NCI-H187 treated with DMSO at 0.1 percent for 48 hours (cell line): ENCODE results near the gene TRPV2.
"Not testable (repeated sequence)": the region's sequence is repeated elsewhere in the genome, so short reads cannot be mapped to it uniquely, and the experiment has no call there.

Experiments used
- DNase-seq: peaks from one replicate; lab custom pipeline; 2025; lab: John Stamatoyannopoulos, UW

TRPV2 gene

DNA sequence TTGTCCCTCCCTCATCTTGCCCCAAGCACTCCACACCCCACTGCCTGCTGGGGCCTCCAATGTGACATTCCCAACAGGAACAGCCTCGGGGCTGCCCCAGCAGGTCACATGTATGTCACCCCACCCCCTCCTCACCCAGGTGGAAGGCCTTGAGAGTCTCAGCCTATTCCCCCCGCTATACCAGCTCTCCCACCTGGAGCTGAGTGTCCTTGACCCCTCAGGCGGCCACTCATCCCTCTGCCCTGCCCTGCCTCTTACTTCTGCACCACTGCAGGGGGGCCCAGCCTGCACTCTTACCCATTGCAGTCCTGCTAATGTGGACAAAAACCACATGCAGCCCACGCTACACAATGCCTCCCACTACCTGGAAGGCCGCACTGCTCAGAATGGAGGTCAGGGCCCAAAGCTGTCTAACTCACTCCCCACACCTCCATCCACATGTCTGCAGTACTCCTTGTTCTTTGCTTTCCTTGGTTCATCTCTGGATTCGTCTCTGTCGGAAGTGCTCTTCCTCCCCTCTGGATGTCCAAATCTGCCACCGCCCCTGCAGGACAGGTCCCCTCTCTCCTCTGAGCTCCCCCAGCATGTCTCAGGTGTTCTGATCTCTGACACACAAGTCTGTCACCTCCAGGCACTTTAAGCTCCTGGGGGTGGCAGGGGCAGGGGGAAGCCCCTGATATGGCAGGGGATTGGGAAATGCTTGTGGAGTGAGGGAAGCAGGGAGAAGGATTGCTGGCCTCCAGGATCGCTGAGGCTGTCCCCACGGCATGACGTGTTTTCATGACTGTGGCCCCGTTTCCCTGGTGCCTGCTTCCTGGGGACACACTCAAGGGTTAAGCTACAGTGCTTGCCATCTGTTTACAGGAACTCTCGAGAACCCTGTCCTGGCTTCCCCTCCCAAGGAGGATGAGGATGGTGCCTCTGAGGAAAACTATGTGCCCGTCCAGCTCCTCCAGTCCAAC is 20.8 kb downstream of the TRPV2 start:
- DNase-seq = no peak

- DNase-seq = no peak
Measured at GRCh38 chr17:16437083-16437482, 21.7 kb downstream of the TRPV2 start.

- no peak for DNase-seq
Measured at GRCh38 chr17:16438173-16438556, 22.8 kb downstream of the TRPV2 start.

DNA sequence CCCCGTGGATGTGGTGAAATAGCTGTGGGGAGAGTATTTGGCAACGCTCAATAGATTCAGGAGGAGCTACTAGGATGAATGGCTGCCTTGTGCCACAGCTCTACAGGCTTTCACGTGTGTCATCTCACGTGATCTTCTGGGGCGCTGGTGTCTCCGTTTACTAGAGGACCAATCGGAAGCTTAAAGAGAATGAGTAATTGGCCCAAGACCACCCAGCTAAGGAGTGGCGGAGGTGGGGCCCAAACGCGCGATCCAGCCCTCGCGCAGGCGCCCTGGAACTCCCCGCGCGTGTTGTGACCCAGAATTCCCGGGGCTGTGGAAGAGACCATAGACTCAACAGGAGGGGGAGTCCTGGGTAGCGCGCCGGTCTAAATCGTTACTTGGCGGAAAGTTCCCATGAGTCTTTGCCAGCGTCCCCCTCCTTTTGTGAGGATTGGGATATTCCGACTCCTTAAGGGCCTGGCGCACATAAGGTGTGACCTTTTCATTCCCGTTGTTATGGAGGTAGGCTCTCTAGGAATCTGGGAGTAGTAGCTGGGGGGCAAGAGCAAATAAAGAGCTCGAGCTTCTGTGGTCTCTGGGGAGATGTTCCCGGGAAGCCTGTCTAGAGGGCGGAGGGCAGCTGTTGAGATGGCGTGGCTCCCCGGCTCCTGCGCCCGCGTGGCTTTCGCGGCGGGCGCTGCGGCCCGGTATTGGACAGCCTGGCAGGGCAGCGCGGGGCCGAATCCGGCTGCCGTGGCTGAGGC is 23.4 kb downstream of the TRPV2 start:
- DNase-seq = peak; percentile 89

- DNase-seq = no peak
Measured at GRCh38 chr17:16439303-16439791, 24.0 kb downstream of the TRPV2 start.

GRCh38 chr17:16439811-16440351 is 24.5 kb downstream of the TRPV2 start:
- DNase-seq = no peak

DNA sequence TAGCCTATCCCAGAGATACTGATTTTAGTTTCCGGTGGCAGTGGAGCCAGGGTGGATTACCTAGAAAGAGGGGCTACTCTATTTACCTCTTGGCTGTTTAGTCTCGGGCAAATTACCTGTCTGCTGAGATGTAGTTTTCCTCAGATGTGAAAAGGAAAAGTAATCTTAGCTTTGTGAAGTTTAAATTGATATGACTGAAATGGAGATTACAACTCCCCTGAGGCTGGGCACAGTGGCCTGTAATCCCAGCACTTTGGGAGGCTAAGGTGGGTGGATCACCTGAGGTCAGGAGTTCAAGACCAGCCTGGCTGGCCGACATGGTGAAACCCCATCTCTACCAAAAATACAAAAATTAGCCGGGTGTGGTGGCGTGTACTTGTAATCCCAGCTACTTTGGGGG is 25.0 kb downstream of the TRPV2 start:
- not testable (repeated sequence) for DNase-seq

DNA sequence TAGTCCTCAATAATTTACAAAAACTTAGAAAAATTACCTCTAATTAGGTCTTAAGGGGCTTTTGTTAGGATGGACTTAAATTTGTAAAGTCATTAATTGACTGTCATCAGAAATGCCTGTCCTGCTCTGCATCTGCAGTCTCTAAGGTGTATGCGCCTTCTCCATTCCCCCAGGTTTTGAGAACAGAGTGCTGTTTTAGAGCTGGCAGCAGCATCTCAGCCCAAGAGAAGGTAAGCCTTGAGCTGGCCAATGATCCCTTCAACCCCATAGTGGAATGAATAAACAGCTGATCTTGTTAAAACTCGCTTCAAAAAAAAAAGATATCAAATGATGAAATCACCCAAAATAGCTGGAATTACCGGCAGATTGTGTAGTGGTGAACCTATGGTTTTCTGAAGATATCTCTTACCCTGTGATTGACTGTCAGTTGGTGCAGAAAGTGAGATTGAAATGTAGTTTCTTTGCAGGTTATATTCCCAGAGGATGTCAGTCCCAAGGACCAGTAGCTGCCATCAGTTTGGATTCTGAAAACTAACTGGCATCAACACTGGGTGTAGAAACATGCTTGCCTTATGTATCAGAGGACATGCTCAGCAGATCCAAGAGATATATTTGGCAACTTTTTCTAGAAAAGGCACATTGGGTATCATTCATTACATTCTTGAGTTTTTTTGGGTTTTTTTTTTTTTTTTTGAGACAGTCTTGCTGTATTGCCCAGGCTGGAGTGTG is 25.7 kb downstream of the TRPV2 start:
- no peak for DNase-seq

DNA sequence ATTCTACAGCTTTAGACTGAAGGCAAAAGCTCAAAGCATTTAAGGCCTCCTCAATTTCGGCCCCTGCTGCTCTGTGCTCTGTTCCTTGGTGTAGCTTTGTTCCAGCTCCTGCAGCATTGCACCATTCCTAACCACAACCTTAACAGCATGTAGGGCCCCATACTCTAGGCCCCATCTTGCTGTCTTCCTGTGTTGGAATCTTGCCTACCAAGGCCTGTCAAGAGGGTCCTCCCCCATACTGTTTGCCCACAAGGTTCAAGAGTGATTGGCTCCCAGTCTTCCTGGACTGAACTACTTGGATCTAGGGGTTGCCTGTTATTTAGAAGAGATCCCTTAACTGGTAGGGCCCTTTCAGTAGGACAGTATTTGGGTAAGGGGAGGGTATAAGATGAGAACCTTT is 26.8 kb downstream of the TRPV2 start:
- no peak for DNase-seq

DNA sequence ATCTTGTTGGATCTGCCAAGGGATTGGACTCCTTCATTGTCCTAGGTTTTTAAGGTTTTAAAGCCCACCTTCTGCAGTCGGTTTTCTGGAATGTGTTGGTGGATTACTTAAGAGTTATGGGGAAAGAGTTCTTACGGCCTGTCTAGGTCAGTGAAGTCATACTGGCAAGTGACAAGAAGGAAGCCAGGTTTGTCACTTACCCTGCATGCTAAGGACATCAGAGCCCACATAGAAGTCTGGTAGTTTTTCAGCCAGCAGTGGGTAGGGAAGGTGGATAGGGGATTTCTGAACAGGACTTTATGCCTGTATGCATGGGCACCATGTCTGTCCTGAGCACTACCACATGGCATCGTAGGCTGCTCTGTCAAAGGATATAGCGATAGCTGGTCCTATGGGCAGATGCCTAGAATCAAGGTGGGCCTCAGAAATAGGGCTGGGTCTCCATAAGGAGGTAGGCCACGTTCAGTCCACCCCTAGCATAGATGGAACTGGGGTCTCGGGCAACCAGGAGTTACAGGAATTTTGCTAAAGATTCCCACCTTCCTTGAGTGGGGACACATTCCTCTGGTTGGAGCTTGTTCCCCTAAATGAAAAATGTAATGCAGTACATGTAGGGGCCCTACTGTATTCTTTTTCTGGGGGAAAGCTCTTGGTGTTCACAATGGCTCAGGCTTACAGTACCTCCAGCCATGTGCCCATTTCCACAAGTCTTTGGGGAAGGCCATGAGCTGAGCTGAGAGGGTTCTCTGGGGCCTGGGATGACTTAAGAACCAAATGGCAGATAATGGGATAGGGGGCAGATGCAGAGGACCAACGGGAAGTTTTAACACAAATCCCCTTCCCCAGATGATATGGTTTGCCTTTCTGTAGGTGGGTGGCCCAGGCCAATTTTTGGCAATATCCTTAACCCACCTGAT is 27.5 kb downstream of the TRPV2 start:
- DNase-seq = no peak

DNA sequence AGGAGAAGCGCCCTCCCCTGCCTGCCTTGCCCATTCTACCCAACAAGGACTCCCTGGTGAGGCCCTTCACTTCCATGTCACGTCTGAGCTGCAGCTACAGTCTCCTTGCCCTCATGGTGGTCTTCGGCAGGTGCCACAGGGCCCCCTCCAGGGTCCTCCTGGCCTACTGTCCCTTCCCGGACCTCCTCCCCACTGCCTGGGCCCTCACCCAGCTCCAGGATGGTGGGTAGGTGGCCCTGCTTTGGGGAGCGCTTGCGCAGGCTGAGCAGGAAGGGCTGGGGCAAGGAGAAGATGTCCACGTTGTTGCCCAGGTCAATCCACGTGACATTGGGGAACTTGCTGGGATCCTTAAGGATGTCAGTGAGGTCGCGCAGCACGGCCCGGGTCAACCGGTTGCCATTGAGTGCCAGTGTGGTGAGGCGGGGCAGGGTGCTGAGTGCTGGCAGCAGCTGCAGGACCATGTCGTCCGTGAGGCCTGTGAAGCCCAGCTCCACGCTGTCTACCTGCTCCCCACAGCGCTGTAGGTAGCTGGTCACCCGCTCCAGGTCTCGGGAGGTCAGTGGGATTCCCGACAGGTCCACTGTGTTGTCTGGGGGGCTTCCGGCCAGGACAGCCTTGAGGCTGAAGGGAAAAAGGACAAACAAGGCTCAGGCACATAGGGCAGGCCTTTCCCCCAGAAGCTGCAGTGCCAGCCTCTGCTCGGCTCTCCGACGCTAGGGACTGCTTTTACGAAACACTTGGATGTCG is 28.3 kb downstream of the TRPV2 start:
- DNase-seq = no peak

DNA sequence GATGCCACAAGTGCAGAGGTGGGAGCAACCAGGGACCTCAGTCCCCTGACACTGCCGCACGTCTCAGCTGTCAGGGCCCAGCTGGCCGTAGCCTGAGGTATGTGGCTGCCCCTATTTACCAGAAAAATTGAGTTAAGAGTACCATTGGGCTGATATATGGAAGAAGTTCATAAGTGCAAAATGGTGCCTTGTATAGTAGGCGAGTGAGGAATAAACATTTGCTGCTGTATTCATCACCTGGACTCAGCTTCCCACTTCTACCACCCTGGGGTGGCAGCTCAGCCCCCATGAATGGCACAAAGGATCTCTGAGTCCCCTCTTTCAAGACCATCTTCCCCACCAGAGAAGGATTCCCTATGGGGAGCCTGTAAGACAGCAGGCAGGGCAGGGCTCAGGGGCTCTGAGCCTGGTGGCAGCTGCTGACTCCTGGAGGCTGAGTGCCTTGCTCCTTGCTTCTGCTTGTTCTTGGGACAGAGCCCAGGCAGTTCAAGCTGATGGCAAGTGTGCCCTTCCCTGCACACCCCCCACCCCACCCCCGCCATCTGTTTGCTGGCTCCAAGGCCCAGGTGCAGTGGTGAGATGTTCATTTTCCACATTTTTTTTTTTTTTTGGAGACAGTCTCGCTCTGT is 29.0 kb downstream of the TRPV2 start:
- DNase-seq = no peak

- DNase-seq = no peak
Measured at GRCh38 chr17:16446338-16446983, 31.1 kb downstream of the TRPV2 start.

GRCh38 chr17:16447676-16448075 is 32.3 kb downstream of the TRPV2 start:
- no peak for DNase-seq

DNA sequence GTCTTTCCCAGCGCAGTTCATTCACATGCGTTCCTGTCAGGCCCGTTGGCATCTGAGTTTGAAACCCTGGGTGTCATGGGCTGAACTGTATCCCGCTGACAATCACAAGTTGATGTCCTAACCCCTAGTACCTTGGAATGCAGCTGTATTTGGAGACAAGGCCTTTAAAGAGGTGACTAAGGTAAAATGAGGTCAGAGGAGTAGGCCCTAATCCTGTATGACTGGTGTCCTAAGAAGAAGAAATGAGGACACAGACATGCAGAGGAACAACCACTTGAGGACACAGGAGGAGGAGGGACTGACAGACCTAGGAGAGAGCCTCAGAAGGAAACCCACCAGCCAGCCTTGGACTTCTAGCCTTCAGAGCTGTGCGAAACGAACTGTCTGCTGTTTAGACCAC is 33.1 kb downstream of the TRPV2 start:
- DNase-seq = no peak

DNA sequence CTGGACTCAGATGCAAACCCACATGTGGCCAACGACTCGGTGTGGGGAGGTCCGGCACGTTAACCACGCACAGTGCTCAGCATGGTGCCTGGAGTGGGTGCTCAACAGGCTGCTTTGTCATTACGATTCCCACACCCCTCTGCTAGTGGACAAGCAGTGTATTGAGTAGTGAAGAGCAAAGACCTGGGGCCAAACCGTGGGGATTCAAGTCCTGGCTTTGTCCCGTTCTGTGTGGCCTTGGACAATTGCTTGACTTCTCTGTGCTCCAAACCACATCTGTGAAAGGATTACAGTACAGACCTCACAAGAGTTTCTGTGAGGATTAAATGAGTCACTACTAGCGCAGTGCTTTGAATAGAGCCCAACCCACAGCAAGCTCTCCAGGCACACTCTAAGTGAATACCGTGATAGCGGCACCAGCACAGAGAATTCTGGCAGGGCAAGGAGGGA is 33.8 kb downstream of the TRPV2 start:
- no peak for DNase-seq

- DNase-seq = no peak
Measured at GRCh38 chr17:16450028-16450427, 34.7 kb downstream of the TRPV2 start.

- not testable (repeated sequence) for DNase-seq
Measured at GRCh38 chr17:16452268-16452667, 36.9 kb downstream of the TRPV2 start.

DNA sequence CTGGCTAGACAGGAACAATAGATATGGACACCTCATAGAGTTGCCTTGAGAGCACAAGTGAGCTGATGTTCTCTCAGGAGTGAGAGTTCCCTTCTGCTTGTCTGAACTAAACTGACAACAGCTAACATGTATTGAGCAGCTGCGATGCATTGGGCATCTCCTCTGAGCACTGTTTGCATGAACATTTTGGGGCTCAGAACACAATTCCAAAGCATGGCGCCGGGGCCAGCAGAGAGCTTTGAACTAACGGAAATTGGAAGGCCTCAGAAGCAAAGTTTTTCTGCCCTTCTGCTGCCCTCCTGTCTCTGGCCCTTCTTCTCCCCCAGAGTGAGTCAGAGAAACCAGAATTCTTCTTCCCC is 38.1 kb downstream of the TRPV2 start:
- no peak for DNase-seq
